GM12878 (cell line): ENCODE measurements around the gene TRAIP. TPM values are rescaled to one million over a fixed set of nuclear protein-coding genes. Genes with fewer than 3 reads are reported as not detected.

Experiments
- ATAC-seq: fragments of 200-7000 bp; cut with Tn5 transposase; 3 replicates; pipeline ENCODE4 v1.9.1; 2020; ENCODE audit warnings: mild to moderate bottlenecking, moderate library complexity
- BruUV-seq: library from RNA; stranded (reverse); fragments of 400-500 nt; replicated peaks from 2 replicates; lab custom pipeline; 2021; lab: Mats Ljungman, UMichigan
- CTCF ChIA-PET: fragments of 300-600 bp; sonication (Branson Sonifier 250); formaldehyde crosslinking; extraction: SDS; loops from one replicate; lab custom pipeline; 2021; ENCODE audit warnings: inconsistent platforms; lab: Yijun Ruan, JAX
- POLR2A ChIA-PET: fragments of 350-600 bp; formaldehyde crosslinking; extraction: SDS; loops from one replicate; lab custom pipeline; 2021; ENCODE audit warnings: inconsistent platforms; lab: Charles Lee
- RAD21 ChIA-PET: fragments of 300-600 bp; sonication (Branson Sonifier 250); formaldehyde crosslinking; loops from one replicate; lab custom pipeline; 2023; ENCODE audit warnings: antibody characterized with exemption; ENCODE audit not compliant: unreplicated experiment; lab: Charles Lee
- SMC1A ChIA-PET: fragments of 300-600 bp; sonication (Branson Sonifier 250); formaldehyde crosslinking; loops from one replicate; lab custom pipeline; 2023; ENCODE audit not compliant: unreplicated experiment, uncharacterized antibody; lab: Charles Lee
- DNase-seq: peaks from one replicate; pipeline ENCODE4 v3.0.0-alpha.2; 2011; ENCODE audit warnings: low read depth, low spot score
- FAIRE-seq: peaks from 3 replicates; lab custom pipeline; 2011; peaks lifted over from hg19 to GRCh38; lab: Jason Lieb, UNC
- H2AFZ ChIP-seq: 2 replicates; pipeline ENCODE4 v1.6.0; 2011; ENCODE audit warnings: low read depth, low read length, control low read depth; ENCODE audit not compliant: control insufficient read depth
- H3K27ac ChIP-seq: 2 replicates; pipeline ENCODE4 v1.5.1; 2011; ENCODE audit warnings: control low read depth; ENCODE audit not compliant: control insufficient read depth, insufficient read depth
- H3K27me3 ChIP-seq, 2 experiments: replicated peaks in 1 of 2; 2 replicates each; pipeline versions ENCODE4 v1.6.0 to v1.6.1; 2011; ENCODE audit warnings: low read length in 1 of 2; ENCODE audit not compliant: control insufficient read depth in 2 of 2, insufficient read depth in 2 of 2
- H3K36me3 ChIP-seq, 2 experiments: 2 replicates each; pipeline ENCODE4 v1.5.1; 2011; ENCODE audit warnings: low read length in 1 of 2; ENCODE audit not compliant: control insufficient read depth in 2 of 2, insufficient read depth in 2 of 2
- H3K4me1 ChIP-seq: 2 replicates; pipeline ENCODE4 v1.6.1; 2011; ENCODE audit warnings: mild to moderate bottlenecking, low read length, moderate library complexity, mixed read lengths; ENCODE audit not compliant: control insufficient read depth, insufficient read depth
- H3K4me2 ChIP-seq: 2 replicates; pipeline ENCODE4 v1.6.0; 2011; ENCODE audit warnings: control low read depth; ENCODE audit not compliant: control insufficient read depth, insufficient read depth
- H3K4me3 ChIP-seq: fragments of 200-600 bp; sonication (generic); 2 replicates; pipeline ENCODE4 v1.5.1; 2016
- H3K79me2 ChIP-seq: 2 replicates; pipeline ENCODE4 v1.6.0; 2011; ENCODE audit warnings: low read length; ENCODE audit not compliant: control insufficient read depth, insufficient read depth
- H3K9ac ChIP-seq: 2 replicates; pipeline ENCODE4 v1.8.0; 2011; ENCODE audit warnings: low read length, control low read depth, mixed read lengths; ENCODE audit not compliant: control insufficient read depth, insufficient read depth
- H3K9me3 ChIP-seq: replicated peaks from 3 replicates; pipeline ENCODE4 v1.5.1; 2011; ENCODE audit warnings: mild to moderate bottlenecking, low read length; ENCODE audit not compliant: control insufficient read depth, insufficient read depth
- H4K20me1 ChIP-seq: 2 replicates; pipeline ENCODE4 v1.6.0; 2011; ENCODE audit not compliant: control insufficient read depth, insufficient read depth
- IRF4 ChIP-seq: IDR thresholded peaks from 2 replicates; pipeline ENCODE4 v1.6.1; 2011; ENCODE audit warnings: low read depth, low read length
- JUNB ChIP-seq: IDR thresholded peaks from 2 replicates; pipeline ENCODE4 v1.6.1; 2016; ENCODE audit warnings: antibody characterized with exemption, mild to moderate bottlenecking
- MAX ChIP-seq: IDR thresholded peaks from 2 replicates; pipeline ENCODE4 v1.6.1; 2012; ENCODE audit warnings: low read depth, low read length, improper control_type of control experiment
- PBX3 ChIP-seq: IDR thresholded peaks from 2 replicates; pipeline ENCODE4 v1.6.1; 2011; ENCODE audit warnings: mild to moderate bottlenecking, low read depth, low read length, moderate library complexity; ENCODE audit not compliant: insufficient replicate concordance
- TBL1XR1 ChIP-seq: IDR thresholded peaks from 2 replicates; pipeline ENCODE4 v1.6.1; 2012; ENCODE audit warnings: low read depth, low read length, improper control_type of control experiment
- WGBS: methylation state at CpG from one replicate; pipeline ENCODE4 v1.1.6; 2016; ENCODE audit warnings: low lambda C conversion rate; ENCODE audit not compliant: insufficient replicate concordance, insufficient coverage; ENCODE audit errors: missing lambda C conversion rate; 5-methylcytosine and 5-hydroxymethylcytosine counted together
- in situ Hi-C: fragments of 300-500 bp; cut with MboI; formaldehyde crosslinking; loops from 9 replicates; pipeline ENCODE4 v1.14.3; 2018; ENCODE audit warnings: mixed read lengths
- intact Hi-C: fragments of 100-400 bp; cut with micrococcal nuclease; formaldehyde crosslinking; loops from one replicate; pipeline ENCODE4 v1.14.2; 2022; ENCODE audit not compliant: unreplicated experiment
- polyA plus RNA-seq, 11 experiments: library from polyadenylated mRNA; depleted of rRNA in 4 of 11; unstranded in 6 of 11; stranded (reverse) in 5 of 11; fragments of >200 nt; fragmentation: Nextera tagmentation in 4 of 11; fragmentation: Illumina TruSeq in 1 of 11; extraction: Ambion mirVana in 4 of 11; extraction: Trizol in 1 of 11; gene quantifications; 1 replicate in 1 of 11; 2 replicates in 10 of 11; pipeline versions ENCODE4 v1.2.1 to v1.2.3, GENCODE V29; 2011 to 2016; ENCODE audit warnings: inconsistent platforms in 2 of 11, missing spikeins in 2 of 11, low read depth in 1 of 11
- total RNA-seq, 4 experiments: library from RNA; depleted of rRNA in 3 of 4; stranded (reverse); fragments of >200 nt in 3 of 4; fragmentation: Illumina TruSeq in 1 of 4; extraction: Trizol in 1 of 4; gene quantifications; 2 replicates each; pipeline versions ENCODE4 v1.2.1 to v1.2.3, GENCODE V29; 2013 to 2021

The TRAIP gene
- total and polyA plus RNA-seq, 10 of the 15 experiments (the other 5 are each of a cell fraction or from before 2014, with no cell fraction given): 15.9 to 37.0 (median 23.1) TPM

GRCh38 chr3:49790626-49791411 is 65.5 kb downstream of the TRAIP start:
- Histone ChIP-seq H3K27me3 (no peaks in the 10 kb centered on the region), H2AFZ (no peak overlapping the region), H3K27ac (no peak overlapping the region), H3K79me2 (peaks cover 6% of the 10 kb centered on the region), H3K9me3 (no peaks in the 10 kb centered on the region), H3K9ac (no peak overlapping the region), H3K4me1 (peaks cover 5% of the 10 kb centered on the region), H3K4me3 (no peak overlapping the region), H4K20me1 (no peaks in the 10 kb centered on the region), H3K4me2 (no peak overlapping the region), H3K36me3 (no peaks in the 10 kb centered on the region)
- TF ChIP-seq MAX: no peak
- TF ChIP-seq PBX3: no peak
- no peak for TF ChIP-seq TBL1XR1
- no peak for TF ChIP-seq JUNB
- no peak for TF ChIP-seq IRF4
- DNase-seq: no peak
- intact Hi-C loops: no loop called here
- SMC1A ChIA-PET: no interaction called here
- POLR2A ChIA-PET: no interaction called here
- CTCF ChIA-PET: interaction anchor here (1.2 kb wide), 1 partner anchor 49 kb away, joined by 3 read pairs; no protein-coding TSS in a partner anchor
- in situ Hi-C loops: no loop called here
- 51% methylated on average over 9 of the region's 9 CpGs for WGBS
- FAIRE-seq: no peak
- RAD21 ChIA-PET: no interaction called here
- no peak for ATAC-seq
- no TSS peak for BruUV-seq
